ENCODE results near the gene MUTYH.
"Not testable (repeated sequence)": the region's sequence is repeated elsewhere in the genome, so short reads cannot be mapped to it uniquely, and the experiment has no call there.

MUTYH gene
- 9.6 to 10.0 reads per million in 2 donors for total RNA-seq

- DNase-seq, result peak; percentile 81 to 97 (median 86)
These were observed at the start of gene MUTYH, which contains the start of gene TOE1 for GRCh38 chr1:45339789-45340558. Gene MUTYH, minus strand, starts transcription at chr1:45340440. Its CDS starts 5,935 bp downstream, at chr1:45334505. Gene TOE1, plus strand, starts transcription at chr1:45340170. Its CDS starts 83 bp downstream, at chr1:45340253.

- DNase-seq, result no peak
These were observed 46.0 kb upstream of the MUTYH start for GRCh38 chr1:45386219-45386618.

- no peak for DNase-seq
These were observed 45.1 kb upstream of the MUTYH start for GRCh38 chr1:45385302-45385701.

- DNase-seq, result not testable (repeated sequence)
These were observed 44.0 kb upstream of the MUTYH start for GRCh38 chr1:45384213-45384612.

- no peak for DNase-seq
These were observed 43.0 kb upstream of the MUTYH start for GRCh38 chr1:45383191-45383590.

GRCh38 chr1:45381243-45381642 is 41.0 kb upstream of the MUTYH start:
- DNase-seq, result no peak

- no peak for DNase-seq
These were observed 40.5 kb upstream of the MUTYH start for GRCh38 chr1:45380730-45381129.

GRCh38 chr1:45380125-45380524 is 39.9 kb upstream of the MUTYH start:
- DNase-seq, result no peak

- no peak for DNase-seq
These were observed 39.3 kb upstream of the MUTYH start for GRCh38 chr1:45379524-45379923.

GRCh38 chr1:45378184-45378583 is 37.9 kb upstream of the MUTYH start:
- DNase-seq, result no peak

- DNase-seq, result no peak
These were observed 35.2 kb upstream of the MUTYH start for GRCh38 chr1:45375104-45376090.

GRCh38 chr1:45373573-45373972 is 33.3 kb upstream of the MUTYH start:
- DNase-seq, result no peak

- no peak for DNase-seq
These were observed 30.3 kb upstream of the MUTYH start for GRCh38 chr1:45370575-45370974.

GRCh38 chr1:45365051-45365450 is 24.8 kb upstream of the MUTYH start:
- DNase-seq, result no peak

GRCh38 chr1:45364294-45364693 is 24.1 kb upstream of the MUTYH start:
- no peak for DNase-seq

GRCh38 chr1:45360981-45361380 is 20.7 kb upstream of the MUTYH start:
- not testable (repeated sequence) for DNase-seq

- peak in 3 of 5 experiments; percentile 15 to 63 (median 18) for DNase-seq
These were observed 19.8 kb upstream of the MUTYH start for GRCh38 chr1:45359882-45360513.

- DNase-seq, result no peak
These were observed 15.9 kb upstream of the MUTYH start for GRCh38 chr1:45356186-45356585.

- DNase-seq, result no peak
These were observed 15.4 kb upstream of the MUTYH start for GRCh38 chr1:45355683-45356082.

- no peak for DNase-seq
These were observed 14.6 kb upstream of the MUTYH start for GRCh38 chr1:45354838-45355237.

GRCh38 chr1:45353685-45354084 is 13.4 kb upstream of the MUTYH start:
- DNase-seq, result no peak

- DNase-seq, result no peak
These were observed 11.3 kb upstream of the MUTYH start for GRCh38 chr1:45351508-45351907.

Measured in T-helper 2 cell (primary cell).